HepG2 (cell line): ENCODE data around the gene MPG. TPM values are rescaled to one million over a fixed set of nuclear protein-coding genes. Genes with fewer than 3 reads are reported as not detected.

Source experiments
- AHR ChIP-seq: IDR thresholded peaks from 2 replicates; pipeline ENCODE4 v1.6.1; 2018; ENCODE audit warnings: missing genetic modification reagents, missing compliant biosample characterization
- HNF4A ChIP-seq: sonication (generic); formaldehyde crosslinking; IDR thresholded peaks from 2 replicates; pipeline ENCODE4 v1.4.0; 2020; ENCODE audit warnings: missing genetic modification reagents
- LCORL ChIP-seq, 2 experiments: fragments of 450-650 bp in 1 of 2; sonication (generic) in 1 of 2; formaldehyde crosslinking in 1 of 2; IDR thresholded peaks; 2 replicates each; pipeline versions ENCODE4 v1.5.0 to v1.6.1; 2017 to 2020; ENCODE audit warnings: antibody characterized with exemption in 1 of 2, missing genetic modification reagents in 1 of 2
- RARA ChIP-seq: IDR thresholded peaks from 2 replicates; pipeline ENCODE4 v1.6.1; 2016; ENCODE audit warnings: missing genetic modification reagents, missing compliant biosample characterization
- RORA ChIP-seq: sonication (generic); formaldehyde crosslinking; IDR thresholded peaks from 2 replicates; pipeline ENCODE4 v1.5.0; 2020; ENCODE audit warnings: mild to moderate bottlenecking, missing genetic modification reagents, moderate library complexity
- SMARCE1 ChIP-seq: fragments of 450-650 bp; IDR thresholded peaks from 2 replicates; pipeline ENCODE4 v1.6.1; 2017; ENCODE audit warnings: borderline replicate concordance
- TAF15 ChIP-seq: fragments of 200-400 bp; formaldehyde crosslinking; IDR thresholded peaks from one replicate; pipeline ENCODE4 v1.6.1; 2018; ENCODE audit warnings: mild to moderate bottlenecking, low read depth, low read length; ENCODE audit not compliant: poor library complexity, severe bottlenecking
- TGIF2 ChIP-seq: IDR thresholded peaks from 2 replicates; pipeline ENCODE4 v1.6.1; 2016; ENCODE audit warnings: control low read depth, missing compliant biosample characterization
- ZNF20 ChIP-seq: sonication (generic); formaldehyde crosslinking; IDR thresholded peaks from 2 replicates; pipeline ENCODE4 v1.4.0; 2020; ENCODE audit warnings: mild to moderate bottlenecking, moderate library complexity, missing genetic modification reagents
- ZNF24 ChIP-seq: fragments of 450-650 bp; IDR thresholded peaks from 2 replicates; pipeline ENCODE4 v1.6.1; 2017; ENCODE audit warnings: antibody characterized with exemption, mild to moderate bottlenecking
- ZNF333 ChIP-seq: sonication (generic); formaldehyde crosslinking; IDR thresholded peaks from 2 replicates; pipeline ENCODE4 v1.4.0; 2020; ENCODE audit warnings: mild to moderate bottlenecking, missing genetic modification reagents, borderline replicate concordance
- ZNF614 ChIP-seq: IDR thresholded peaks from 2 replicates; pipeline ENCODE4 v1.6.1; 2018; ENCODE audit warnings: missing biosample characterization, missing genetic modification reagents, inconsistent platforms, borderline replicate concordance
- ZNF616 ChIP-seq: sonication (generic); formaldehyde crosslinking; IDR thresholded peaks from 2 replicates; pipeline ENCODE4 v1.5.0; 2020; ENCODE audit warnings: low read depth, mild to moderate bottlenecking, missing genetic modification reagents
- ZNF761 ChIP-seq: sonication (generic); formaldehyde crosslinking; conservative IDR thresholded peaks from 2 replicates; pipeline ENCODE4 v1.4.0; 2020; ENCODE audit warnings: mild to moderate bottlenecking, missing genetic modification reagents
- polyA plus RNA-seq, 8 experiments: library from polyadenylated mRNA; depleted of rRNA in 3 of 8; stranded (reverse) in 7 of 8; unstranded in 1 of 8; fragments of >200 nt; fragmentation: Illumina TruSeq in 4 of 8; extraction: Trizol in 4 of 8; gene quantifications; 2 replicates each; pipeline versions ENCODE4 v1.2.1 to v1.2.3, GENCODE V29; 2011 to 2016; ENCODE audit warnings: low read depth in 4 of 8, missing spikeins in 1 of 8, mixed read lengths in 1 of 8; ENCODE audit not compliant: insufficient read depth in 1 of 8
- total RNA-seq, 5 experiments: library from RNA; depleted of rRNA; stranded (reverse); fragments of >200 nt; fragmentation: Illumina TruSeq; extraction: Trizol; gene quantifications; 2 replicates each; pipeline ENCODE4 v1.2.3, GENCODE V29; 2016; ENCODE audit warnings: low read depth in 1 of 5
- TF ChIP-seq, protein P1 (sequence below): sonication (generic); formaldehyde crosslinking; IDR thresholded peaks from 2 replicates; pipeline ENCODE4 v1.4.0; 2020; ENCODE audit warnings: missing genetic modification reagents
- TF ChIP-seq, protein P2 (sequence below): sonication (generic); formaldehyde crosslinking; IDR thresholded peaks from 2 replicates; pipeline ENCODE4 v1.4.0; 2020; ENCODE audit warnings: mild to moderate bottlenecking, missing genetic modification reagents
- TF ChIP-seq, protein P3 (sequence below): sonication (generic); formaldehyde crosslinking; conservative IDR thresholded peaks from 2 replicates; pipeline ENCODE4 v1.8.1; 2023; ENCODE audit warnings: missing genetic modification reagents
- TF ChIP-seq, protein P4 (sequence below): sonication (generic); formaldehyde crosslinking; IDR thresholded peaks from 2 replicates; pipeline ENCODE4 v1.4.0; 2020; ENCODE audit warnings: missing genetic modification reagents
- TF ChIP-seq, protein P5 (sequence below): sonication (generic); formaldehyde crosslinking; IDR thresholded peaks from 2 replicates; pipeline ENCODE4 v1.8.0; 2022; ENCODE audit warnings: mild to moderate bottlenecking, missing genetic modification reagents, borderline replicate concordance
- TF ChIP-seq, protein P6 (sequence below): sonication (generic); formaldehyde crosslinking; IDR thresholded peaks from 2 replicates; pipeline ENCODE4 v1.9.0; 2021; ENCODE audit warnings: missing genetic modification reagents, borderline replicate concordance

MPG gene
- total and polyA plus RNA-seq, 2 of the 13 experiments (the other 11 are each of a cell fraction or from before 2014, with no cell fraction given): 59.1 to 62.5 TPM

DNA sequence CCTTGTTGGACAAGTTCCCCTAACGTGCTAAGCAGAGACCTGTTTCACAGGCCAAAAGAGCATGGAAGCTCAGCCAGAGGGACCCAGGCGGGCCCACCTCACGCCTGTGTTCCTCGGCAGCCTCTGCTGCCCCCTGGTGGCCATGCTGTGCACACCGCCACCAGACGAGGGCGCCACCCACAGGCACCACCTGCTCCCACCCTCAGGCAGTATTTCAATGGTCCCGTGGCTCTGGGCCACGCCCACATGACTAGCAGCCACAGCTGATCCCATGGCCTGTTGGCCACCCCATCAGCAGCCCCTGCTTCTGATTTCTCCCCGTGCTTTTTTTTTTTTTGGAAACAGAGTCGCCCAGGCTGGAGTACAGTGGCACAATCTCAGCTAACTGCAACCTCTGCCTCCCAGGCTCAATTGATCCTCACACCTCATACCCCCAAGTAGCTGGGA lies 18.9 kb downstream of the MPG start (continued):
- TF ChIP-seq, protein P1, sequence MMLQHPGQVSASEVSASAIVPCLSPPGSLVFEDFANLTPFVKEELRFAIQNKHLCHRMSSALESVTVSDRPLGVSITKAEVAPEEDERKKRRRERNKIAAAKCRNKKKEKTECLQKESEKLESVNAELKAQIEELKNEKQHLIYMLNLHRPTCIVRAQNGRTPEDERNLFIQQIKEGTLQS (CRISPR knock-in tag): no peak
- no peak for TF ChIP-seq ZNF761 (CRISPR knock-in tag)
- TF ChIP-seq TAF15: peak; percentile 76
- no peak for TF ChIP-seq RORA (CRISPR knock-in tag)
- TF ChIP-seq ZNF614 (CRISPR knock-in tag): peak; percentile 61; the same call in 1 of the 2 replicates
- no peak for TF ChIP-seq ZNF24
- TF ChIP-seq RARA (CRISPR knock-in tag): 0 out of 2 replicates have a peak, but pooled peaks have one; percentile 16
- no peak for TF ChIP-seq ZNF20 (CRISPR knock-in tag)
- TF ChIP-seq LCORL (IDR thresholded peaks at IDR 0.05): no peak
- peak; percentile 61; the same call in 1 of the 2 replicates for TF ChIP-seq LCORL (CRISPR knock-in tag; IDR thresholded peaks at IDR 0.05)
- TF ChIP-seq, protein P2, sequence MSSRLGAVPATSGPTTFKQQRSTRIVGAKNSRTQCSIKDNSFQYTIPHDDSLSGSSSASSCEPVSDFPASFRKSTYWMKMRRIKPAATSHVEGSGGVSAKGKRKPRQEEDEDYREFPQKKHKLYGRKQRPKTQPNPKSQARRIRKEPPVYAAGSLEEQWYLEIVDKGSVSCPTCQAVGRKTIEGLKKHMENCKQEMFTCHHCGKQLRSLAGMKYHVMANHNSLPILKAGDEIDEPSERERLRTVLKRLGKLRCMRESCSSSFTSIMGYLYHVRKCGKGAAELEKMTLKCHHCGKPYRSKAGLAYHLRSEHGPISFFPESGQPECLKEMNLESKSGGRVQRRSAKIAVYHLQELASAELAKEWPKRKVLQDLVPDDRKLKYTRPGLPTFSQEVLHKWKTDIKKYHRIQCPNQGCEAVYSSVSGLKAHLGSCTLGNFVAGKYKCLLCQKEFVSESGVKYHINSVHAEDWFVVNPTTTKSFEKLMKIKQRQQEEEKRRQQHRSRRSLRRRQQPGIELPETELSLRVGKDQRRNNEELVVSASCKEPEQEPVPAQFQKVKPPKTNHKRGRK: no peak
- TF ChIP-seq TGIF2 (CRISPR knock-in tag): no peak
- no peak for TF ChIP-seq ZNF616 (CRISPR knock-in tag)
- TF ChIP-seq, protein P3, sequence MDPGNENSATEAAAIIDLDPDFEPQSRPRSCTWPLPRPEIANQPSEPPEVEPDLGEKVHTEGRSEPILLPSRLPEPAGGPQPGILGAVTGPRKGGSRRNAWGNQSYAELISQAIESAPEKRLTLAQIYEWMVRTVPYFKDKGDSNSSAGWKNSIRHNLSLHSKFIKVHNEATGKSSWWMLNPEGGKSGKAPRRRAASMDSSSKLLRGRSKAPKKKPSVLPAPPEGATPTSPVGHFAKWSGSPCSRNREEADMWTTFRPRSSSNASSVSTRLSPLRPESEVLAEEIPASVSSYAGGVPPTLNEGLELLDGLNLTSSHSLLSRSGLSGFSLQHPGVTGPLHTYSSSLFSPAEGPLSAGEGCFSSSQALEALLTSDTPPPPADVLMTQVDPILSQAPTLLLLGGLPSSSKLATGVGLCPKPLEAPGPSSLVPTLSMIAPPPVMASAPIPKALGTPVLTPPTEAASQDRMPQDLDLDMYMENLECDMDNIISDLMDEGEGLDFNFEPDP (CRISPR knock-in tag): no peak
- no peak for TF ChIP-seq SMARCE1
- TF ChIP-seq, protein P4, sequence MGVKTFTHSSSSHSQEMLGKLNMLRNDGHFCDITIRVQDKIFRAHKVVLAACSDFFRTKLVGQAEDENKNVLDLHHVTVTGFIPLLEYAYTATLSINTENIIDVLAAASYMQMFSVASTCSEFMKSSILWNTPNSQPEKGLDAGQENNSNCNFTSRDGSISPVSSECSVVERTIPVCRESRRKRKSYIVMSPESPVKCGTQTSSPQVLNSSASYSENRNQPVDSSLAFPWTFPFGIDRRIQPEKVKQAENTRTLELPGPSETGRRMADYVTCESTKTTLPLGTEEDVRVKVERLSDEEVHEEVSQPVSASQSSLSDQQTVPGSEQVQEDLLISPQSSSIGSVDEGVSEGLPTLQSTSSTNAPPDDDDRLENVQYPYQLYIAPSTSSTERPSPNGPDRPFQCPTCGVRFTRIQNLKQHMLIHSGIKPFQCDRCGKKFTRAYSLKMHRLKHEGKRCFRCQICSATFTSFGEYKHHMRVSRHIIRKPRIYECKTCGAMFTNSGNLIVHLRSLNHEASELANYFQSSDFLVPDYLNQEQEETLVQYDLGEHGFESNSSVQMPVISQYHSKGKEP: no peak
- TF ChIP-seq, protein P5, sequence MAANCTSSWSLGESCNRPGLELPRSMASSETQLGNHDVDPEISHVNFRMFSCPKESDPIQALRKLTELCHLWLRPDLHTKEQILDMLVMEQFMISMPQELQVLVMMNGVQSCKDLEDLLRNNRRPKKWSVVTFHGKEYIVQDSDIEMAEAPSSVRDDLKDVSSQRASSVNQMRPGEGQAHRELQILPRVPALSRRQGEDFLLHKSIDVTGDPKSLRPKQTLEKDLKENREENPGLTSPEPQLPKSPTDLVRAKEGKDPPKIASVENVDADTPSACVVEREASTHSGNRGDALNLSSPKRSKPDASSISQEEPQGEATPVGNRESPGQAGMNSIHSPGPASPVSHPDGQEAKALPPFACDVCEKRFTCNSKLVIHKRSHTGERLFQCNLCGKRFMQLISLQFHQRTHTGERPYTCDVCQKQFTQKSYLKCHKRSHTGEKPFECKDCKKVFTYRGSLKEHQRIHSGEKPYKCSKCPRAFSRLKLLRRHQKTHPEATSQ (CRISPR knock-in tag): no peak
- TF ChIP-seq HNF4A: no peak
- no peak for TF ChIP-seq ZNF333
- TF ChIP-seq AHR (CRISPR knock-in tag): no peak; the same call in 1 of the 2 replicates
- TF ChIP-seq, protein P6, sequence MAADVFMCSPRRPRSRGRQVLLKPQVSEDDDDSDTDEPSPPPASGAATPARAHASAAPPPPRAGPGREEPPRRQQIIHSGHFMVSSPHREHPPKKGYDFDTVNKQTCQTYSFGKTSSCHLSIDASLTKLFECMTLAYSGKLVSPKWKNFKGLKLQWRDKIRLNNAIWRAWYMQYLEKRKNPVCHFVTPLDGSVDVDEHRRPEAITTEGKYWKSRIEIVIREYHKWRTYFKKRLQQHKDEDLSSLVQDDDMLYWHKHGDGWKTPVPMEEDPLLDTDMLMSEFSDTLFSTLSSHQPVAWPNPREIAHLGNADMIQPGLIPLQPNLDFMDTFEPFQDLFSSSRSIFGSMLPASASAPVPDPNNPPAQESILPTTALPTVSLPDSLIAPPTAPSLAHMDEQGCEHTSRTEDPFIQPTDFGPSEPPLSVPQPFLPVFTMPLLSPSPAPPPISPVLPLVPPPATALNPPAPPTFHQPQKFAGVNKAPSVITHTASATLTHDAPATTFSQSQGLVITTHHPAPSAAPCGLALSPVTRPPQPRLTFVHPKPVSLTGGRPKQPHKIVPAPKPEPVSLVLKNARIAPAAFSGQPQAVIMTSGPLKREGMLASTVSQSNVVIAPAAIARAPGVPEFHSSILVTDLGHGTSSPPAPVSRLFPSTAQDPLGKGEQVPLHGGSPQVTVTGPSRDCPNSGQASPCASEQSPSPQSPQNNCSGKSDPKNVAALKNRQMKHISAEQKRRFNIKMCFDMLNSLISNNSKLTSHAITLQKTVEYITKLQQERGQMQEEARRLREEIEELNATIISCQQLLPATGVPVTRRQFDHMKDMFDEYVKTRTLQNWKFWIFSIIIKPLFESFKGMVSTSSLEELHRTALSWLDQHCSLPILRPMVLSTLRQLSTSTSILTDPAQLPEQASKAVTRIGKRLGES: no peak
